ENCODE results near the gene KLK13. TPM values are rescaled to one million over a fixed set of nuclear protein-coding genes. Genes with fewer than 3 reads are reported as not detected.

KLK13 gene
- total RNA-seq, 1 donor from 2014 or later, result 0.54 TPM

DNA sequence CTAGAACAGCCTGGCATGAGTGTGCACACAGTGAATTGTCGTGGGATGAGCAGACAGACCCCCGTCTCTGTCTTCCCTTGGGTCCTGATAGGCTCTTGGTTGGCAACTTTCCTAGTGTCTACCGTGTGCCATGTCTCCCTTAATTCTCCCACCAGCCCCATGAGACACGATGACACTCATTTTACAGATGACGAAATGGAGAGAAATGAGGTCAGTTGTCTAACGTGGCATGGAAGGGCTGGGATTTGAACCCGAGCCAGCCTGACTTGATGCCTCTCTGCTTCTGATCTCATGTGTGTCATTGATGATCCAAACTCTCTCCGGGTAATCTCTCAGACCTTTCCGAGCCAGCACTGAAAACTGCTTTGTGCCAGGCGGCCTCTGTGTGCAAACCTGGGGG, 26.2 kb upstream of the KLK13 start:
- Mint-ChIP-seq H3K27me3 (ENCODE audit: low read depth) (peaks cover 9% of the 10 kb centered on the region), H3K4me3 (no peak overlapping the region), H3K27ac (no peak overlapping the region), H3K36me3 (no peaks in the 10 kb centered on the region), H3K4me1 (peaks cover 25% of the 10 kb centered on the region), H3K9me3 (no peaks in the 10 kb centered on the region)
- no peak for TF ChIP-seq CTCF (IDR thresholded peaks at IDR 0.05; ENCODE audit: unreplicated experiment)
- DNase-seq (ENCODE audit: low spot score in 2 of 2, unreplicated experiment in 2 of 2), result no peak

DNA sequence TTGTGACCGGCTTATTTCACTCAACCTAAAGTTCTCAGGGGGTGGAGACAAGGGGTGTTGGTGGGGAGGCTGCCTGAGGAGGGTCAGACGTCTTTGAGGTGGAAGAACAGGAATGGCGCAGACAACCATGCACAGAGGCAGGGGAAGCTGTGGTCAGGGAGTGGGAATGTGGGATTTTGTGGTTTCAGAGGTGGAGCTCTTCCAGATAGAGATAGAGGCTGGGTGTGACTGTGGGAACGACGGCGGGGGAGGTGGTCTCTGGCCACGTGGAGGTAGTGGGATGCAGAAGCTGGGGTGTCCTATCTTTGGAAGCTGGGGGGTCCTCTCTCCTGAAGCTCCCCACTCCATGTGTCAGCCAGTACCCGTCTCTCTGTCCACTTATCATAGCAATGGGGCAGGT, 25.6 kb upstream of the KLK13 start:
- no peak overlapping the region for H3K4me3 Mint-ChIP-seq
- H3K27me3 Mint-ChIP-seq (ENCODE audit: low read depth), result peaks cover 9% of the 10 kb centered on the region
- no peaks in the 10 kb centered on the region for H3K36me3 Mint-ChIP-seq
- no peak for DNase-seq (ENCODE audit: low spot score in 2 of 2, unreplicated experiment in 2 of 2)
- peaks cover 25% of the 10 kb centered on the region for H3K4me1 Mint-ChIP-seq
- no peak for TF ChIP-seq CTCF (IDR thresholded peaks at IDR 0.05; ENCODE audit: unreplicated experiment)
- H3K27ac Mint-ChIP-seq, result no peak overlapping the region
- no peaks in the 10 kb centered on the region for H3K9me3 Mint-ChIP-seq

DNA sequence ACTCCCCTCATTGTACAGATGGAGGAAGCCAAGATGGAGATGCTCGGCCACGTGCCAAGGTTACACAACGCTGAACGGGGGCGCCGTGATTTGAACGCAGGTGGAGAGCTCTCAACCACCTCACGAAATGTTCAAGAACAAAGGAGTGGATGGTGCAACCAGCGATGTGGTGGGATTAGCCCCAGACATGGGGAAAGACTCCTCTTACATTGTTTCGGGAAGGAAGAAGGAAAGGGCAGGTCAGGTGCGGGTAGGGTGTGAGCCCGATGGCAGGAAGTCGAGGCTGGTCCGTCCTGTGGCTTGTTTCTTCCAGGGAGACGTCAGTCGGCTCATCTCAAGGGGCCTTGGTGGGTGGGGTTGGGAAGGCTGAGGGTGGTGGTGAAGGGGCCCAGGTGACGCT, 24.9 kb upstream of the KLK13 start:
- Mint-ChIP-seq H3K27me3 (ENCODE audit: low read depth) (peaks cover 9% of the 10 kb centered on the region), H3K36me3 (no peaks in the 10 kb centered on the region), H3K9me3 (no peaks in the 10 kb centered on the region), H3K4me1 (peaks cover 25% of the 10 kb centered on the region), H3K4me3 (no peak overlapping the region), H3K27ac (no peak overlapping the region)
- no peak for DNase-seq (ENCODE audit: low spot score in 2 of 2, unreplicated experiment in 2 of 2)
- no peak for TF ChIP-seq CTCF (IDR thresholded peaks at IDR 0.05; ENCODE audit: unreplicated experiment)

DNA sequence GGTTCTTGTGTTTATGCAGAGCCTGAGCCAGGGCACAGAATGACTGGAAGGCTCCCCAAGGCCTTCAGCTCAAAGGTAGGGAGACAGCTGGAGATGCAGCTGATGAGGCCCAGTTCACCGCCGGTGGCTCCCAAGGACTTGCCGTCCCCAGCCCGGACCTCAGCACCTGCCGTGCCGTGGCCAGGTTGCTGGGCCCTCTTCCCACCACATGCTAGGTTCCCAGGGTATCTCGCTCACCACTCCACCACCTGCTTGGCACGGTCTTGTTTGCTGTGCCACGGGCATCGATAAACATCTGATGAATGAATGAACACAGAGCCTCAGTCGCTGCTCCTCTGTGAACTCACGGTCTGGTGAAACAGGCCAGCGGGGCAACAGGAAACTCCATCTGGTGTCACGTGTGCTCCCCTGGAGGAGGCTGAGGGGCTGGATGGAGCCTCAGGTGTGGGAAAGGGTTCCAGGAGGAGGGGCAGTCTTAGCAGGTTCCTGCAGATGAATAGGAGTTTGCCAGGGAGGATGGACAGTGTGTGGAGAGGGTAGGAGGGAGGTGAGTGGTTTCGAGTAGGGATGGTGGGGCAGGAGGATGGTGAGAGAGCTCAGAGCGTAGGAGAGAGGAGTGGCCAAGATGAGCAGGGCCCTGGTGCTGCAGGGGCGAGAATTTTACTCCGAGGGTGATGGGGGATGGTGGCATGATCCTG, 21.4 kb upstream of the KLK13 start:
- Mint-ChIP-seq H3K27ac (no peak overlapping the region), H3K9me3 (no peaks in the 10 kb centered on the region), H3K4me1 (no peaks in the 10 kb centered on the region), H3K4me3 (no peak overlapping the region), H3K27me3 (ENCODE audit: low read depth) (peaks cover 38% of the 10 kb centered on the region), H3K36me3 (no peaks in the 10 kb centered on the region)
- no peak for DNase-seq (ENCODE audit: low spot score in 2 of 2, unreplicated experiment in 2 of 2)
- no peak for TF ChIP-seq CTCF (IDR thresholded peaks at IDR 0.05; ENCODE audit: unreplicated experiment)

GRCh38 chr19:51084505-51084904, 19.6 kb upstream of the KLK13 start:
- Mint-ChIP-seq H3K9me3 (no peaks in the 10 kb centered on the region), H3K36me3 (no peaks in the 10 kb centered on the region), H3K27ac (no peak overlapping the region), H3K4me3 (no peak overlapping the region), H3K4me1 (no peaks in the 10 kb centered on the region), H3K27me3 (ENCODE audit: low read depth) (peaks cover 35% of the 10 kb centered on the region)
- TF ChIP-seq CTCF (IDR thresholded peaks at IDR 0.05; ENCODE audit: unreplicated experiment), result no peak
- DNase-seq (ENCODE audit: low spot score in 2 of 2, unreplicated experiment in 2 of 2), result no peak

DNA sequence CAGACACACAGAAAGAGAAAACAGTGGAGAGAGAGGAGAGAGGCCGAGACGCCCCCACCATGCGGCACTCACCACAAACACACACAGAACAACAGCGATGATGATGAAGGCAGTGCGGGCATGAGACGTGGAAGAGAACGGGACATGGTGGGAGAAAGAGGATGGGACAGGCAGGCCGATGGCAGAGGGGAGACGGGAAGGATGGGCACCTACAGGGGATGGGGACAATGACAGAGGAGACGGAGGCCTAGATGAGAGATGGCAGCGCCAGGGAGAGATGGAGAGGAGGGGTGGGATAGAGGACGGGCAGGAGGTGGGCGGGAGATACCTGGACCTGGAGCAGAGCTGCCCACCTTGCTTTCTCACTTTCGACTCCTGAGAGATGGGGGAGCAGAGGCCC, 18.9 kb upstream of the KLK13 start:
- H3K27ac Mint-ChIP-seq, result no peak overlapping the region
- no peaks in the 10 kb centered on the region for H3K4me1 Mint-ChIP-seq
- no peak for TF ChIP-seq CTCF (IDR thresholded peaks at IDR 0.05; ENCODE audit: unreplicated experiment)
- H3K27me3 Mint-ChIP-seq (ENCODE audit: low read depth), result peaks cover 35% of the 10 kb centered on the region
- H3K9me3 Mint-ChIP-seq, result no peaks in the 10 kb centered on the region
- no peak for DNase-seq (ENCODE audit: low spot score in 2 of 2, unreplicated experiment in 2 of 2)
- no peaks in the 10 kb centered on the region for H3K36me3 Mint-ChIP-seq
- no peak overlapping the region for H3K4me3 Mint-ChIP-seq
